Nucleus accumbens (tissue), 56 donors: ENCODE data around the gene MAP2K5.

Experiments
- DNase-seq, 56 donors: peaks; one replicate each; lab custom pipeline; 2025; lab: John Stamatoyannopoulos, UW

The MAP2K5 gene

DNA sequence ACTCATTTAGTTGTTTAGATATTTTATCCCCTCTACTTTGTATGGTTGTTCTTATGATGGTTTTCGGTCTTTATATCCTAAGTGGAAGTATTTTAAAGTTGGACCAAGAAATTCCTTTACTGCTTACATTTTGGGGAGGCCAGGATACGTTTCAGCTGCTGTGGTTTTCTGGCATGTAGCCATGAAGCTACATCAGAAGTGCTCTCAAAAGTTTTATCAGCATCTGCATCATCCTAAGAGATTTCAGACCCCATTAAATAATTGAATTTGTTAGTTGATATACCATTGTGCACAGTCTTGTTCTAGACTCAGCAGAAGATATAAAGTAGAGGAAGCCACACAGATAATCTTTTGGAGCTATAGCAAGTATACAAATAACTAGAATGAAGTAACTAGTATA lies 232.7 kb downstream of the MAP2K5 start:
- DNase-seq = no peak

DNA sequence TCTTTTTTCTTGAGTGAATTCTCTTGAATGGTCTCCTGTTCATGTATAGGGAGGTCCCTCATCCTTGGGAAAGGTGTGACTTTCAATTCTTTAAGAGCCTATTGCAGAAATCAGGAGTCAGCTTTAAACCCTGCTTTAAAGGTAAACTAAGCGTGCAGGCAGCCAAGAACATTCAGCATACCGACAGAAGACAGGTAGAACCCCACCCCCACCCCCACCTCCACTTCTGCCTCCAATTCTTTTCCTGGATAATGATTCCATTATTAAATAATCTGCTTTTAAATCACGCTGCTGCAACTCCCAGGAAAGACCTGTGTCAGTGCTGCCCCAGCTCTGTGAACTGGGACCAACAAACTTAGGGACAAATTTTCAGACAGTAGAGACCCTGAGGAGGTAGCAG lies 233.5 kb downstream of the MAP2K5 start:
- peak in 3 of 56 donors; percentile 7 to 22 (median 9) for DNase-seq

GRCh38 chr15:67776600-67776999 lies 234.1 kb downstream of the MAP2K5 start:
- DNase-seq = no peak

GRCh38 chr15:67777071-67777470 lies 234.6 kb downstream of the MAP2K5 start:
- DNase-seq = peak in 1 of 56 donors; percentile 4

GRCh38 chr15:67777773-67778172 lies 235.3 kb downstream of the MAP2K5 start:
- no peak for DNase-seq

GRCh38 chr15:67778968-67779548 lies 236.6 kb downstream of the MAP2K5 start:
- DNase-seq = no peak

- DNase-seq = no peak
Measured at GRCh38 chr15:67779549-67780111, 237.1 kb downstream of the MAP2K5 start.

DNA sequence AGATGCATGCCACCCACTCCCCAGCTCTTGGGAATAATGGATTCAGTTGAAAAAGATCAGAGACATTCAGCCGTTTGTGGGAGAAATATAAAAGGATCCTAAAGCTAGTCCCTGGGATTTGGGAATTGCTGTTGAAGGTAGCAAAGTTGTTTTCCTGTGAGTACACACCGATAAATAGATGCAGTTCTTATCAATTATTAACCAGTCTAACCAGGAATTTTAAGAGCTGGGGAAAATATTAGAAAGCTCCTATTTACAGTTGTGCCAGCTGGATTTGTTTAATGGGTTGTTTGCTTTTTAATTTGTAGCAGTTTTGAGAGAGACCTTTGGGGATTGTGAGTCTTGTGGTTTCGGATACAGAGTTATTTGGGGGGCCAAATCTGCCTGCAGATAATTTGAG lies 238.6 kb downstream of the MAP2K5 start:
- DNase-seq = no peak

DNA sequence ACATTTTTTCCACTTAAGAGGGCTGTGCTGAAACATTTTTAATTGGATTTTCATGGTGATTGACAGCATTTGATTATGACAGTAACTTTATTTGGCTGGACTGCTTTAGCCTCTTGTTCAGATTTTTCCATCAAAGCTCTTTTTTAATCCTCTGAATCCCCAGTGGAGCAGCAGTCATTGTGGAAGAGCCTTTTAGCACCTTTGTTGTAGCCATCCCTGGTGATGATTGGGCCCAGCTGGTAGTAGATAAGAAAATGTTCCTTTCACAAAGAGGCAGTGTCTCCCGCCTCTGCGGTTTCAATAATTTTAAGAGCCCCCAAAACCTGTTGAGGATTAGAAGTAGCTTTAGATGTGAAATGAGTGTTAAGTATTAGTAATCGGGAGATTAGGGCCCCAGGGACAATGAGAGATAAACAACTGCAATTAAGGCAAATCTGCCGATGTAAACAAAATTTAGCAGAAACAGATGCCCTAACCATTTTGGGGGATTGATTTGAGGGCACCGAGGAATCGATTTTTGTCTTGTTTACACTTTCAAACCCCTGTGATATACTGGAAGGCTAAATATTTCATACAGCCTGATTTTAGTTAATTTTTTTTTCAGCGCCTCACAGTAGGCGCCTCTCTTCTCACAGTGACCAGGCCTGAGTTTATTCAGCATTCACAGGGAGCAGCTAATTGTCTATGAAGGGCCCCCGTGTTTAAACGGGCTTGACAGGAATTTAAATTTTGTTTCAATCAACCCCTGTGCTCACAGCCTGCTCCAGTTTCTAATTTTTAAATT lies 239.6 kb downstream of the MAP2K5 start:
- peak in 2 of 56 donors; percentile 9 to 14 for DNase-seq

DNA sequence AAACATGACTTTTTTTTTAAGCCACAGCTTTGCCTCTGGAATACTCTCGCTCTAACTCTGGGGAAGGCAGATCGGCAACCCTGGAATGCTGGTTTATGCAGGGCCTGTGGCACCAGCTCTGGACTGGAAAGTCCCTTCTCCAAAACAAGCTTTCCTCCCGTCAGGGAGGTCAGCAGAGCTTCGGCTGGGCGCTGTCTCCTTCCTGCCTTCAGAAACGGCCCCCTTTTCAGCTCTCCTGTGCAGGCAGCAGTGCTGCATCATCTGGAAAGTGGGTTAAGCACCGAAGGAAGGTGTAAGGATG lies 240.1 kb downstream of the MAP2K5 start:
- DNase-seq = no peak

DNA sequence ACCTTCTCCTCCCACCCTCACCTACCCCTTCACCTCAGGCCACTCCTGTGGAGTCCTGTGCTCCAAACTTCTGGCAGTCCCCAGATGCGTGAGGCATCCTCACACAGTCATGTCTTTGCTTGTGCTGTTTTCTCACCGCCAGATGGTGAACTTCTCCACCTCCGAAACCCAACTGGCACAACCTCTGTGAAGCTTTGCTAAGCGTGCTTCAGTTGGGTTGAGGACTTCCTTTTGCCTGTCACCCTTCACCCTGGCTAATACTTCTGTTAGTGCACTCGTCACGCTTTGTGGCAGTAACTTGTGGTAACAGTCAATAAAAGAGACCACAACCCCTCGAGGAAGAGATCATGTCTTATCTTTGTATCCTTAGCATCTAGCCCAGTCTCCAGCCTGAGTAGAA lies 240.8 kb downstream of the MAP2K5 start:
- no peak for DNase-seq

- no peak for DNase-seq
Measured at GRCh38 chr15:67784090-67784781, 241.7 kb downstream of the MAP2K5 start.

DNA sequence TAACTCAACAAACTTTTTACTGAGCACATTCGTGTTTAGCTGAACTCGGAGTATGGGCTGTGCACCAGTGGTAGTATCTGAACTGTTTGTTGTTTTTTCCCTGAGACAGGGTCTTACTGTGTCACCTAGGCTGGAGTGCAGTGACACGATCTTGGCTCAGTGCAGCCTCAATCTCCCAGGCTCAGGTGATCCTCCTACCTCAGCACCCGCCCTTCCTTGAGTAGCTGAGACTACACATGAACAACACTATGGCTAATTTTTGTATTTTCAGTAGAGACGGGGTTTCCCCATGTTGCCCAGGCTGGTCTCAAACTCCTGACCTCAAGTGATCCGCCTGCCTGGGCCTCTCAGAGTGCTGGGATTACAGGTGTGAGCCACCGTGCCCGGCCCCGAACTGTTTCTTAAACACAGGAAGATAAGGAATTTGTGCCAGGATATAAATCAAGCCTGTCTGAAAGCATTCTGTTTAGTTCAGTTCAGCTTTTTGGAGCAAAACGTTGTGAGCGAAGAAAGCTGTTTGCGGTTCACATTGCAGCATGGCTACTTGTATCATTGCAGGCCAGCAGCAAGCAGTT lies 242.4 kb downstream of the MAP2K5 start:
- no peak for DNase-seq

DNA sequence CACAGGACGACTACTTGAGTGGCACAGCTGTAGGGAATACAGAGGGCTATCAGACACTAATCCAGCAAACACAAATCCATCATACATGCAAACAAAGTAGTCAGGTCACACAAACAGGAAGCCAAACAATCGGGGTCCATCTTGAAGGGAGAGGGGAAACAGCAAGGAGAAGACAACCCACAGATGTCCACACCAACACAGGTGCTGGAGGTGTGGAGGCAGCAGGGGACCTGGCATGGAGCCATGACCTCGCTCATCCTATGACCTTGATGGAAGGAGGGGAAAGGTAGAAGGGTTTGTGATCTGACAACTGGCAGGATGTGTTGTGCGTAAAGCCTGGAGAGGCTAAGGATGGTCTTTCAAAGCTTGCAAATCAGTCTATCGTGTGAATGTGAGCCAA lies 242.9 kb downstream of the MAP2K5 start:
- DNase-seq = no peak

DNA sequence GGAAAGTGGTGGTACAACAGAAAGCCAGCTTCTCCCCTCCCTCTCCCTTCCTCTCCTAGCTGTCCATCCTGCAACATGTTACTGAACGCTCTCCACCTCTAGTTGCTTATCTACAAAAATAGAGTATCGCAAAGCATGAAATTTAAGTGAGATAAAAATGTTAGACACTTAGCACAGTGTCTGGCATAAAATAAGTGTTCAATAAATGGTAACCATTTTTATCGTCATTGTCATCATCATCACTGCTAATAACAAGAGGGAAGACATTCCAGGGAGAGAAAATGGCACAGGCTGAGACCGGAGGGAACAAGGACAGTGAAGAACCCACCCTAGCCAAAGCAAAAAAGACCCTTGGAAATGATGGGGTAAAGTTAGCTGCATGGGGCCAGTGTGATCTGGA lies 244.1 kb downstream of the MAP2K5 start:
- no peak for DNase-seq

GRCh38 chr15:67788986-67789385 lies 246.5 kb downstream of the MAP2K5 start:
- no peak for DNase-seq

DNA sequence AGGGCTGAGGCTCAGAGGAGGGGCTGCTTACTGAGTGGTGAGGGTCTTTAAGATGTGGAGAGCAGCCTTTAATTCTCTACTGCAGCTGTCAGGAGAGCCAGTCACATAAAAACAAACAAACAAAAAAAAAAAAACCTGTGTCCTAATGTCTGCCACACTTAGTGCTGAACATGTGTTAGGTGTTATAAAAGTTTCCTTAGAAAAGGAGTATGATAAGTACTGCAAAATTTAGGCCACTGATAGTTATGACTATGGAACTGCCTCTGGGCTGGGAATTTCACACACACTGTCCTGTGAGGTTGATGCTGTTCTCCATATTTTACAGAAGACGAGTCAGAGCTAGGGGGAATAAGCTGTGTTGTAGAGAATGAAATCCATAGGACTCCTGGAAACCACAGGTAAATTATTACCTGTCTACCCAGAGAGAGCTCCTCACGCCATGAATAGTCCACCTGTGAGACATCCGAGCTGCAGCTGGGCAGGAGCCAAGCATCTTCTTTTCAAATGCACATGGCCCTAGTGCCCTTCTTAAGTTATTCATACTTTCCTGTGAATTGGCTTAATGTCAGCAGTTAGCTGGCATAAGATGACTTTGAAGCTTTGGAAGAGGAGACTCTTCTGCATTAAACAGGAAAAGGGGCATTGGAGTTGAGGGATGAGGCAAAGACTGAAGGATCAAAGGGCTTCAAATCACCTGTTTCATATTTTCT lies 248.3 kb downstream of the MAP2K5 start:
- DNase-seq = no peak

- no peak for DNase-seq
Measured at GRCh38 chr15:67792250-67792942, 249.9 kb downstream of the MAP2K5 start.

- no peak for DNase-seq
Measured at GRCh38 chr15:67794832-67795574, 252.5 kb downstream of the MAP2K5 start.
